ENCODE measurements around the gene NACC2.
"Not testable (repeated sequence)": the region's sequence is repeated elsewhere in the genome, so short reads cannot be mapped to it uniquely, and the experiment has no call there.

NACC2 gene

GRCh38 chr9:136031094-136031493 lies 64.0 kb downstream of the NACC2 start:
- Histone ChIP-seq H4K20me1 (ENCODE audit: insufficient read depth, low read length) (no peaks in the 10 kb centered on the region), H3K27me3 (ENCODE audit: low read depth, low read length) (peaks cover 5% of the 10 kb centered on the region; the same call in 1 of the 2 replicates), H3K4me1 (ENCODE audit: low read length) (no peaks in the 10 kb centered on the region), H2AFZ (ENCODE audit: low read depth, low read length) (no peak overlapping the region), H3K36me3 (replicated peaks; ENCODE audit: low read depth, low read length) (no peaks in the 10 kb centered on the region), H3K9me3 (ENCODE audit: insufficient read depth, low read length) (no peaks in the 10 kb centered on the region), H3K79me2 (ENCODE audit: low read length) (no peaks in the 10 kb centered on the region), H3K27ac (ENCODE audit: low read length) (no peak overlapping the region), H3K9ac (ENCODE audit: low read length) (no peak overlapping the region), H3K4me2 (ENCODE audit: low read length) (no peak overlapping the region), H3K4me3 (ENCODE audit: low read length) (no peak overlapping the region)
- TF ChIP-seq CTCF (IDR thresholded peaks at IDR 0.05; ENCODE audit: low read depth, low read length) (no peak), EZH2phosphoT487 (IDR thresholded peaks at IDR 0.05; ENCODE audit: low read depth) (no peak)

- no peaks in the 10 kb centered on the region for H3K4me1 ChIP-seq (ENCODE audit: low read length)
- no peaks in the 10 kb centered on the region for H3K36me3 ChIP-seq (replicated peaks; ENCODE audit: low read depth, low read length)
- no peak overlapping the region for H3K9ac ChIP-seq (ENCODE audit: low read length)
- no peak overlapping the region for H3K4me2 ChIP-seq (ENCODE audit: low read length)
- no peaks in the 10 kb centered on the region for H3K27me3 ChIP-seq (ENCODE audit: low read depth, low read length)
- no peak overlapping the region for H3K4me3 ChIP-seq (ENCODE audit: low read length)
- H2AFZ ChIP-seq (ENCODE audit: low read depth, low read length): no peak overlapping the region
- TF ChIP-seq EZH2phosphoT487 (IDR thresholded peaks at IDR 0.05; ENCODE audit: low read depth) (no peak), CTCF (IDR thresholded peaks at IDR 0.05; ENCODE audit: low read depth, low read length) (no peak)
- no peak overlapping the region for H3K27ac ChIP-seq (ENCODE audit: low read length)
- no peaks in the 10 kb centered on the region for H3K9me3 ChIP-seq (ENCODE audit: insufficient read depth, low read length)
- H3K79me2 ChIP-seq (ENCODE audit: low read length): no peaks in the 10 kb centered on the region
- H4K20me1 ChIP-seq (ENCODE audit: insufficient read depth, low read length): no peaks in the 10 kb centered on the region
Observed at GRCh38 chr9:136029556-136029955, 65.5 kb downstream of the NACC2 start.

- H3K36me3 ChIP-seq (replicated peaks; ENCODE audit: low read depth, low read length): no peaks in the 10 kb centered on the region
- H3K4me2 ChIP-seq (ENCODE audit: low read length): no peak overlapping the region
- H3K9me3 ChIP-seq (ENCODE audit: insufficient read depth, low read length): no peaks in the 10 kb centered on the region
- H3K27me3 ChIP-seq (ENCODE audit: low read depth, low read length): no peaks in the 10 kb centered on the region
- H3K9ac ChIP-seq (ENCODE audit: low read length): no peak overlapping the region
- H3K79me2 ChIP-seq (ENCODE audit: low read length): no peaks in the 10 kb centered on the region
- TF ChIP-seq EZH2phosphoT487 (IDR thresholded peaks at IDR 0.05; ENCODE audit: low read depth) (no peak), CTCF (IDR thresholded peaks at IDR 0.05; ENCODE audit: low read depth, low read length) (no peak)
- H4K20me1 ChIP-seq (ENCODE audit: insufficient read depth, low read length): no peaks in the 10 kb centered on the region
- no peak overlapping the region for H2AFZ ChIP-seq (ENCODE audit: low read depth, low read length)
- H3K4me1 ChIP-seq (ENCODE audit: low read length): no peaks in the 10 kb centered on the region
- no peak overlapping the region for H3K4me3 ChIP-seq (ENCODE audit: low read length)
- no peak overlapping the region for H3K27ac ChIP-seq (ENCODE audit: low read length)
Observed at GRCh38 chr9:136028760-136029470, 66.2 kb downstream of the NACC2 start.

- H3K4me1 ChIP-seq (ENCODE audit: low read length); H3K4me3 ChIP-seq (ENCODE audit: low read length); H3K27me3 ChIP-seq (ENCODE audit: low read depth, low read length); H3K79me2 ChIP-seq (ENCODE audit: low read length); H3K9me3 ChIP-seq (ENCODE audit: insufficient read depth, low read length); H3K4me2 ChIP-seq (ENCODE audit: low read length); H3K27ac ChIP-seq (ENCODE audit: low read length); H3K9ac ChIP-seq (ENCODE audit: low read length); H4K20me1 ChIP-seq (ENCODE audit: insufficient read depth, low read length); H2AFZ ChIP-seq (ENCODE audit: low read depth, low read length); H3K36me3 ChIP-seq (replicated peaks; ENCODE audit: low read depth, low read length): not testable (repeated sequence)
Observed at GRCh38 chr9:136026943-136027289, 68.2 kb downstream of the NACC2 start.

Data from OCI-LY3 (cell line).